H9 (cell line): Measurements from ENCODE around the gene ATP2A2. TPM values are rescaled to one million over a fixed set of nuclear protein-coding genes. Genes with fewer than 3 reads are reported as not detected.

Experiments
- DNase-seq: peaks from one replicate; pipeline ENCODE4 v3.0.0-alpha.2; 2017
- H2AFZ ChIP-seq: one replicate; pipeline ENCODE4 v1.6.1; 2013; ENCODE audit warnings: mild to moderate bottlenecking, low read length, control low read depth, moderate library complexity
- H2AK5ac ChIP-seq: 2 replicates; pipeline ENCODE4 v1.6.1; 2013; ENCODE audit warnings: low read length, control low read depth, mixed read lengths; ENCODE audit not compliant: insufficient read length
- H2BK120ac ChIP-seq: one replicate; pipeline ENCODE4 v1.6.1; 2013; ENCODE audit warnings: low read depth, mild to moderate bottlenecking, low read length, control low read depth, inconsistent platforms; ENCODE audit not compliant: poor library complexity, severe bottlenecking
- H2BK12ac ChIP-seq: 2 replicates; pipeline ENCODE4 v1.6.1; 2013; ENCODE audit warnings: low read length, control low read depth, mixed read lengths, low read depth; ENCODE audit not compliant: insufficient read length
- H2BK15ac ChIP-seq: 2 replicates; pipeline ENCODE4 v1.6.1; 2013; ENCODE audit warnings: low read depth, low read length, control low read depth
- H2BK20ac ChIP-seq: one replicate; pipeline ENCODE4 v1.6.1; 2013; ENCODE audit warnings: low read depth, mild to moderate bottlenecking, low read length, control low read depth, inconsistent platforms; ENCODE audit not compliant: poor library complexity, severe bottlenecking
- H2BK5ac ChIP-seq: 2 replicates; pipeline ENCODE4 v1.6.1; 2013; ENCODE audit warnings: low read length, control low read depth, mixed read lengths; ENCODE audit not compliant: insufficient read length
- H3K14ac ChIP-seq: 2 replicates; pipeline ENCODE4 v1.6.1; 2013; ENCODE audit warnings: low read length, control low read depth; ENCODE audit not compliant: insufficient read depth
- H3K18ac ChIP-seq: 2 replicates; pipeline ENCODE4 v1.6.1; 2013; ENCODE audit warnings: low read depth, mild to moderate bottlenecking, mixed read lengths, low read length, control low read depth; ENCODE audit not compliant: insufficient read length
- H3K23ac ChIP-seq: 2 replicates; pipeline ENCODE4 v1.6.1; 2013; ENCODE audit warnings: low read length, control low read depth, mixed read lengths, low read depth; ENCODE audit not compliant: insufficient read length
- H3K23me2 ChIP-seq: 2 replicates; pipeline ENCODE4 v1.6.1; 2013; ENCODE audit warnings: low read depth, mild to moderate bottlenecking, mixed read lengths, low read length, control low read depth; ENCODE audit not compliant: insufficient read length, poor library complexity, severe bottlenecking
- H3K27ac ChIP-seq: 2 replicates; pipeline ENCODE4 v1.5.1; 2013; ENCODE audit warnings: low read length, control low read depth, mixed read lengths, low read depth; ENCODE audit not compliant: insufficient read length
- H3K27me3 ChIP-seq: 2 replicates; pipeline ENCODE4 v1.6.1; 2013; ENCODE audit warnings: low read length, control low read depth, inconsistent platforms; ENCODE audit not compliant: insufficient read depth
- H3K4ac ChIP-seq: 2 replicates; pipeline ENCODE4 v1.6.1; 2013; ENCODE audit warnings: low read depth, mild to moderate bottlenecking, control low read depth, inconsistent platforms, low read length, moderate library complexity
- H3K4me1 ChIP-seq: 2 replicates; pipeline ENCODE4 v1.6.1; 2013; ENCODE audit warnings: low read length, control low read depth, inconsistent platforms; ENCODE audit not compliant: insufficient read depth
- H3K4me2 ChIP-seq: 2 replicates; pipeline ENCODE4 v1.6.1; 2013; ENCODE audit warnings: low read length, control low read depth, mixed read lengths; ENCODE audit not compliant: insufficient read length, insufficient read depth
- H3K56ac ChIP-seq: 2 replicates; pipeline ENCODE4 v1.6.1; 2013; ENCODE audit warnings: low read depth, mild to moderate bottlenecking, mixed read lengths, low read length, control low read depth; ENCODE audit not compliant: insufficient read length
- H3K79me1 ChIP-seq: 2 replicates; pipeline ENCODE4 v1.6.1; 2013; ENCODE audit warnings: low read depth, mild to moderate bottlenecking, moderate library complexity, low read length, control low read depth, inconsistent platforms; ENCODE audit not compliant: insufficient read depth, poor library complexity, severe bottlenecking
- H3K79me2 ChIP-seq: 2 replicates; pipeline ENCODE4 v1.6.1; 2013; ENCODE audit warnings: low read length, control low read depth, inconsistent platforms; ENCODE audit not compliant: insufficient read depth
- H3K9ac ChIP-seq: 2 replicates; pipeline ENCODE4 v1.6.1; 2013; ENCODE audit warnings: low read length, control low read depth, mixed read lengths; ENCODE audit not compliant: insufficient read length; ENCODE audit errors: extremely low read depth
- H3K9me3 ChIP-seq: one replicate; pipeline ENCODE4 v1.6.1; 2013; ENCODE audit warnings: low read depth, low read length, inconsistent platforms; ENCODE audit not compliant: control insufficient read depth
- H3T11ph ChIP-seq: one replicate; pipeline ENCODE4 v1.6.1; 2013; ENCODE audit warnings: mild to moderate bottlenecking, low read length, control low read depth, inconsistent platforms
- H4K20me1 ChIP-seq: one replicate; pipeline ENCODE4 v1.6.1; 2013; ENCODE audit not compliant: control insufficient read depth, insufficient read length, insufficient read depth
- H4K5ac ChIP-seq: 2 replicates; pipeline ENCODE4 v1.6.1; 2013; ENCODE audit warnings: low read depth, mild to moderate bottlenecking, mixed read lengths, low read length, control low read depth; ENCODE audit not compliant: insufficient read length
- H4K8ac ChIP-seq: replicated peaks from 2 replicates; pipeline ENCODE4 v1.6.1; 2013; ENCODE audit warnings: low read length, control low read depth, mixed read lengths, low read depth; ENCODE audit not compliant: insufficient read length
- H4K91ac ChIP-seq: 2 replicates; pipeline ENCODE4 v1.6.1; 2013; ENCODE audit warnings: low read depth, mild to moderate bottlenecking, moderate library complexity, mixed read lengths, low read length, control low read depth; ENCODE audit not compliant: insufficient read length
- H3K27ac Mint-ChIP-seq, 3 experiments: 2 replicates in 2 of 3; 3 replicates in 1 of 3; pipeline ENCODE4 v1.8.0; 2020 to 2021; ENCODE audit warnings: mixed read lengths in 3 of 3, mild to moderate bottlenecking in 1 of 3, moderate library complexity in 1 of 3
- H3K27me3 Mint-ChIP-seq: 2 replicates; pipeline ENCODE4 v1.8.0; 2021; ENCODE audit warnings: low read depth, mild to moderate bottlenecking, moderate library complexity, mixed read lengths
- H3K36me3 Mint-ChIP-seq, 3 experiments: 2 replicates in 2 of 3; 3 replicates in 1 of 3; pipeline ENCODE4 v1.8.0; 2020 to 2021; ENCODE audit warnings: low read depth in 3 of 3, mixed read lengths in 3 of 3; ENCODE audit not compliant: insufficient read depth in 1 of 3
- H3K4me1 Mint-ChIP-seq, 2 experiments: 2 replicates each; pipeline ENCODE4 v1.8.0; 2020; ENCODE audit warnings: mixed read lengths in 2 of 2
- H3K4me3 Mint-ChIP-seq, 2 experiments: 2 replicates in 1 of 2; 3 replicates in 1 of 2; pipeline ENCODE4 v1.8.0; 2020 to 2021; ENCODE audit warnings: mild to moderate bottlenecking in 2 of 2, mixed read lengths in 2 of 2, moderate library complexity in 1 of 2
- H3K9me3 Mint-ChIP-seq, 2 experiments: 2 replicates in 1 of 2; 3 replicates in 1 of 2; pipeline ENCODE4 v1.8.0; 2020; ENCODE audit warnings: mild to moderate bottlenecking in 2 of 2, mixed read lengths in 2 of 2, moderate library complexity in 1 of 2
- CTCF ChIP-seq: fragments of 200-600 bp; sonication (generic); conservative IDR thresholded peaks from 3 replicates; pipeline ENCODE4 v1.8.0; 2021; ENCODE audit warnings: antibody characterized with exemption, mild to moderate bottlenecking
- WGBS: extraction: QIAGEN DNeasy Blood & Tissue Kit; methylation state at CpG from one replicate; pipeline ENCODE4 v1.1.7; 2013; ENCODE audit warnings: missing lambda C conversion rate, low lambda C conversion rate, mixed read lengths; ENCODE audit not compliant: insufficient read length; ENCODE audit errors: extremely low coverage; 5-methylcytosine and 5-hydroxymethylcytosine counted together
- total RNA-seq: library from RNA; stranded (reverse); gene quantifications from 2 replicates; pipeline ENCODE4 v1.2.1, GENCODE V29; 2021

Gene ATP2A2
- total RNA-seq, 1 experiment from 2014 or later = 257 TPM

- Histone ChIP-seq H3T11ph (no peak overlapping the region), H4K5ac (no peak overlapping the region), H3K56ac (no peak overlapping the region), H2BK12ac (no peak overlapping the region), H3K9me3 (no peaks in the 10 kb centered on the region), H4K8ac (no peak overlapping the region), H3K4me1 (no peaks in the 10 kb centered on the region), H3K79me1 (no peaks in the 10 kb centered on the region), H3K79me2 (no peaks in the 10 kb centered on the region), H3K27ac (no peak overlapping the region), H3K23me2 (no peaks in the 10 kb centered on the region), H3K14ac (no peak overlapping the region), H3K4me2 (no peak overlapping the region), H2AK5ac (no peak overlapping the region), H3K9ac (no peak overlapping the region), H3K27me3 (no peaks in the 10 kb centered on the region), H2BK5ac (no peak overlapping the region), H2BK120ac (no peak overlapping the region), H3K4ac (no peak overlapping the region), H2BK15ac (no peak overlapping the region), H3K18ac (no peak overlapping the region), H2AFZ (no peak overlapping the region), H4K91ac (no peak overlapping the region), H3K23ac (no peak overlapping the region), H4K20me1 (no peaks in the 10 kb centered on the region), H2BK20ac (no peak overlapping the region)
- no peak for DNase-seq
- Mint-ChIP-seq H3K27me3 (no peaks in the 10 kb centered on the region; the same call in 1 of the 2 replicates), H3K27ac (no peak overlapping the region), H3K4me3 (no peak overlapping the region), H3K36me3 (0 out of 7 replicates have a peak, but pooled peaks cover 0 to 1% (median 0%) of the 10 kb centered on the region in 3 experiments), H3K9me3 (no peaks in the 10 kb centered on the region), H3K4me1 (no peaks in the 10 kb centered on the region)
- no CpG with 5 or more reads among the region's 1 CpG for WGBS
- TF ChIP-seq CTCF = no peak
Observed at GRCh38 chr12:110235383-110235782, 45.7 kb upstream of the ATP2A2 start.
